GM23338 (cell line): ENCODE data around the gene PLK2. TPM values are rescaled to one million over a fixed set of nuclear protein-coding genes. Genes with fewer than 3 reads are reported as not detected.

Experiments used
- ATAC-seq: fragments of 200-7000 bp; cut with Tn5 transposase; 3 replicates; pipeline ENCODE4 v1.9.1; 2020
- DNase-seq: peaks from one replicate; pipeline ENCODE4 v3.0.0-alpha.2; 2015; ENCODE audit warnings: low spot score
- H2AFZ ChIP-seq: fragments of 200-600 bp; sonication (generic); 2 replicates; pipeline ENCODE4 v1.8.0; 2016; ENCODE audit warnings: antibody characterized with exemption, mild to moderate bottlenecking, moderate library complexity
- H3F3A ChIP-seq: fragments of 200-600 bp; sonication (generic); replicated peaks from 2 replicates; pipeline ENCODE4 v1.8.0; 2017; ENCODE audit warnings: antibody characterized with exemption, mixed run types, low read depth
- H3K27ac ChIP-seq: fragments of 200-600 bp; sonication (generic); 2 replicates; pipeline ENCODE4 v1.6.1; 2016; ENCODE audit warnings: low read depth
- H3K27me3 ChIP-seq: fragments of 200-600 bp; sonication (generic); 2 replicates; pipeline ENCODE4 v1.8.0; 2016; ENCODE audit warnings: mild to moderate bottlenecking, mixed run types, moderate library complexity; ENCODE audit not compliant: insufficient read depth
- H3K36me3 ChIP-seq: fragments of 200-600 bp; sonication (generic); 2 replicates; pipeline ENCODE4 v1.8.0; 2016; ENCODE audit warnings: mild to moderate bottlenecking; ENCODE audit not compliant: insufficient read depth
- H3K4me1 ChIP-seq: fragments of 200-600 bp; sonication (generic); 2 replicates; pipeline ENCODE4 v1.8.0; 2016; ENCODE audit warnings: mild to moderate bottlenecking, moderate library complexity; ENCODE audit not compliant: insufficient read depth
- H3K4me2 ChIP-seq: fragments of 200-600 bp; sonication (generic); 2 replicates; pipeline ENCODE4 v1.7.1; 2017; ENCODE audit warnings: mixed run types
- H3K4me3 ChIP-seq: fragments of 200-600 bp; sonication (generic); 2 replicates; pipeline ENCODE4 v1.6.1; 2016; ENCODE audit warnings: mixed run types
- H3K79me2 ChIP-seq: fragments of 200-600 bp; sonication (generic); replicated peaks from 2 replicates; pipeline ENCODE4 v1.8.0; 2017; ENCODE audit warnings: mild to moderate bottlenecking; ENCODE audit not compliant: insufficient read depth
- H3K9me2 ChIP-seq: fragments of 200-600 bp; sonication (generic); 2 replicates; pipeline ENCODE4 v1.8.0; 2017; ENCODE audit not compliant: insufficient read depth
- H4K20me1 ChIP-seq: fragments of 200-600 bp; sonication (generic); replicated peaks from 2 replicates; pipeline ENCODE4 v1.8.0; 2017; ENCODE audit warnings: mild to moderate bottlenecking; ENCODE audit not compliant: insufficient read depth
- H3K27ac Mint-ChIP-seq: 2 replicates; pipeline ENCODE4 v1.8.0; 2020; ENCODE audit warnings: inconsistent platforms, mild to moderate bottlenecking, moderate library complexity, mixed read lengths
- H3K27me3 Mint-ChIP-seq: 3 replicates; pipeline ENCODE4 v1.8.0; 2022; ENCODE audit warnings: low read depth, mild to moderate bottlenecking, moderate library complexity, mixed read lengths, inconsistent platforms; ENCODE audit not compliant: insufficient read depth, poor library complexity
- H3K36me3 Mint-ChIP-seq: 3 replicates; pipeline ENCODE4 v1.8.0; 2021; ENCODE audit warnings: low read depth, mild to moderate bottlenecking, inconsistent platforms, moderate library complexity, mixed read lengths
- H3K4me1 Mint-ChIP-seq: 3 replicates; pipeline ENCODE4 v1.8.0; 2020; ENCODE audit warnings: mild to moderate bottlenecking, inconsistent platforms, mixed read lengths
- H3K4me3 Mint-ChIP-seq: 3 replicates; pipeline ENCODE4 v1.8.0; 2021; ENCODE audit warnings: moderate library complexity, mild to moderate bottlenecking, inconsistent platforms, mixed read lengths
- H3K9me3 Mint-ChIP-seq: 3 replicates; pipeline ENCODE4 v1.8.0; 2020; ENCODE audit warnings: moderate library complexity, mild to moderate bottlenecking, inconsistent platforms, mixed read lengths
- CTCF ChIP-seq, 2 experiments: fragments of 200-600 bp in 1 of 2; sonication (generic) in 1 of 2; conservative IDR thresholded peaks; 2 replicates each; pipeline versions ENCODE4 v1.5.1 to v1.6.1; 2016 to 2017; ENCODE audit warnings: antibody characterized with exemption in 2 of 2, low read depth in 2 of 2, mild to moderate bottlenecking in 2 of 2, moderate library complexity in 1 of 2
- EZH2phosphoT487 ChIP-seq: fragments of 200-600 bp; sonication (generic); IDR thresholded peaks from one replicate; pipeline ENCODE4 v1.8.1; 2018; ENCODE audit warnings: antibody characterized with exemption; ENCODE audit not compliant: unreplicated experiment
- NANOG ChIP-seq: IDR thresholded peaks from 2 replicates; pipeline ENCODE4 v1.6.1; 2016; ENCODE audit warnings: antibody characterized with exemption, borderline replicate concordance
- POLR2AphosphoS5 ChIP-seq: IDR thresholded peaks from 2 replicates; pipeline ENCODE4 v1.6.1; 2016; ENCODE audit warnings: antibody characterized with exemption, low read depth
- REST ChIP-seq: IDR thresholded peaks from one replicate; pipeline ENCODE4 v1.6.1; 2018; ENCODE audit warnings: antibody characterized with exemption; ENCODE audit not compliant: unreplicated experiment
- ZNF462 ChIP-seq: fragments of 250-450 bp; sonication (Bioruptor Pico); IDR thresholded peaks from 2 replicates; pipeline ENCODE4 v1.5.0; 2020; ENCODE audit warnings: mild to moderate bottlenecking, moderate library complexity
- polyA plus RNA-seq: library from polyadenylated mRNA; unstranded; fragments of >200 nt; fragmentation: Nextera tagmentation; extraction: Ambion mirVana; gene quantifications from 2 replicates; pipeline ENCODE4 v1.2.1, GENCODE V29; 2016
- total RNA-seq: library from RNA; depleted of rRNA; stranded (reverse); fragments of >200 nt; shearing (Covaris generic); gene quantifications from 2 replicates; pipeline ENCODE4 v1.2.3, GENCODE V29; 2014

PLK2 gene
- total and polyA plus RNA-seq, 2 experiments from 2014 or later = 13.5 to 30.0 TPM

- Histone ChIP-seq H2AFZ (no peak overlapping the region), H3K36me3 (no peaks in the 10 kb centered on the region), H3K4me2 (no peak overlapping the region), H4K20me1 (no peaks in the 10 kb centered on the region), H3K9me2 (no peaks in the 10 kb centered on the region), H3K27ac (no peak overlapping the region), H3F3A (no peaks in the 10 kb centered on the region), H3K4me3 (no peak overlapping the region), H3K27me3 (no peaks in the 10 kb centered on the region), H3K4me1 (peaks cover 9% of the 10 kb centered on the region), H3K79me2 (no peaks in the 10 kb centered on the region)
- peaks cover 5% of the 10 kb centered on the region; the same call in 1 of the 3 replicates for H3K4me1 Mint-ChIP-seq
- no peaks in the 10 kb centered on the region for H3K36me3 Mint-ChIP-seq
- no peak for TF ChIP-seq NANOG
- peak; percentile 67 for TF ChIP-seq CTCF (conservative IDR thresholded peaks at IDR 0.05; ENCODE audit: low read depth in 2 of 2)
- no peak for TF ChIP-seq ZNF462 (CRISPR knock-in tag)
- H3K27ac Mint-ChIP-seq = no peak overlapping the region
- peaks cover 5% of the 10 kb centered on the region for H3K27me3 Mint-ChIP-seq
- H3K4me3 Mint-ChIP-seq = no peak overlapping the region
- ATAC-seq (peak; percentile 72), DNase-seq (peak; percentile 70)
- H3K9me3 Mint-ChIP-seq = no peaks in the 10 kb centered on the region
Measured at GRCh38 chr5:58496488-58496887, 36.6 kb upstream of the PLK2 start.

GRCh38 chr5:58493141-58493540 is 33.3 kb upstream of the PLK2 start:
- Histone ChIP-seq H4K20me1 (no peaks in the 10 kb centered on the region), H3K27ac (no peak overlapping the region), H3K79me2 (no peaks in the 10 kb centered on the region), H3K36me3 (no peaks in the 10 kb centered on the region), H3F3A (no peaks in the 10 kb centered on the region), H3K4me1 (peaks cover 9% of the 10 kb centered on the region), H3K4me3 (no peak overlapping the region), H3K9me2 (no peaks in the 10 kb centered on the region), H2AFZ (no peak overlapping the region), H3K4me2 (no peak overlapping the region), H3K27me3 (no peaks in the 10 kb centered on the region)
- DNase-seq (no peak), ATAC-seq (no peak)
- TF ChIP-seq POLR2AphosphoS5 (no peak), REST (no peak), EZH2phosphoT487 (no peak)
- peaks cover 15% of the 10 kb centered on the region for H3K4me1 Mint-ChIP-seq
- H3K4me3 Mint-ChIP-seq = no peak overlapping the region
- no peak overlapping the region for H3K27ac Mint-ChIP-seq
- no peaks in the 10 kb centered on the region for H3K9me3 Mint-ChIP-seq
- peaks cover 1% of the 10 kb centered on the region for H3K27me3 Mint-ChIP-seq
- H3K36me3 Mint-ChIP-seq = no peaks in the 10 kb centered on the region
